H1 (cell line): ENCODE data around the gene RBM42.

Experiments
- BRCA1 ChIP-seq: IDR thresholded peaks from 2 replicates; pipeline ENCODE4 v1.6.1; 2012; ENCODE audit warnings: low read depth, low read length, improper control_type of control experiment
- CREB1 ChIP-seq: IDR thresholded peaks from 2 replicates; pipeline ENCODE4 v1.6.1; 2012; ENCODE audit warnings: inconsistent platforms
- CTCF ChIP-seq, 3 experiments: IDR thresholded peaks; 1 replicate in 2 of 3; 2 replicates in 1 of 3; pipeline versions ENCODE4 v1.5.1 to v1.6.1; 2011; ENCODE audit warnings: low read length in 3 of 3, mild to moderate bottlenecking in 3 of 3, inconsistent platforms in 2 of 3, low read depth in 1 of 3, moderate library complexity in 1 of 3; ENCODE audit not compliant: insufficient read depth in 1 of 3; ENCODE audit errors: control extremely low read depth in 1 of 3
- EP300 ChIP-seq, 2 experiments: IDR thresholded peaks; 1 replicate in 1 of 2; 2 replicates in 1 of 2; pipeline ENCODE4 v1.6.1; 2011 to 2012; ENCODE audit warnings: low read depth in 2 of 2, low read length in 2 of 2, mild to moderate bottlenecking in 2 of 2, borderline replicate concordance in 1 of 2, inconsistent platforms in 1 of 2, moderate library complexity in 1 of 2
- EZH2 ChIP-seq: fragments of 200-600 bp; sonication (generic); IDR thresholded peaks from 2 replicates; pipeline ENCODE4 v1.7.1; 2012; ENCODE audit warnings: low read depth, mild to moderate bottlenecking, moderate library complexity, low read length, inconsistent platforms; ENCODE audit not compliant: severe bottlenecking
- KDM1A ChIP-seq: fragments of 200-600, 300-600 bp; sonication (generic); IDR thresholded peaks from 2 replicates; pipeline ENCODE4 v1.7.1; 2016; ENCODE audit warnings: mild to moderate bottlenecking, low read length, borderline replicate concordance
- KDM4A ChIP-seq: IDR thresholded peaks from one replicate; pipeline ENCODE4 v1.7.1; 2012; ENCODE audit warnings: low read depth, mild to moderate bottlenecking, moderate library complexity, low read length, inconsistent platforms; ENCODE audit not compliant: severe bottlenecking
- NRF1 ChIP-seq: IDR thresholded peaks from 2 replicates; pipeline ENCODE4 v1.6.1; 2011; ENCODE audit warnings: mild to moderate bottlenecking, low read depth, low read length, improper control_type of control experiment
- POLR2AphosphoS5 ChIP-seq: IDR thresholded peaks from 2 replicates; pipeline ENCODE4 v1.6.1; 2011; ENCODE audit warnings: low read depth, low read length
- SIX5 ChIP-seq: IDR thresholded peaks from 2 replicates; pipeline ENCODE4 v1.6.1; 2011; ENCODE audit warnings: mild to moderate bottlenecking, low read depth, low read length
- TAF7 ChIP-seq: optimal IDR thresholded peaks from 2 replicates; pipeline ENCODE3; 2011; ENCODE audit warnings: low read depth, mild to moderate bottlenecking, inconsistent platforms, low read length, moderate library complexity, borderline replicate concordance

DNA sequence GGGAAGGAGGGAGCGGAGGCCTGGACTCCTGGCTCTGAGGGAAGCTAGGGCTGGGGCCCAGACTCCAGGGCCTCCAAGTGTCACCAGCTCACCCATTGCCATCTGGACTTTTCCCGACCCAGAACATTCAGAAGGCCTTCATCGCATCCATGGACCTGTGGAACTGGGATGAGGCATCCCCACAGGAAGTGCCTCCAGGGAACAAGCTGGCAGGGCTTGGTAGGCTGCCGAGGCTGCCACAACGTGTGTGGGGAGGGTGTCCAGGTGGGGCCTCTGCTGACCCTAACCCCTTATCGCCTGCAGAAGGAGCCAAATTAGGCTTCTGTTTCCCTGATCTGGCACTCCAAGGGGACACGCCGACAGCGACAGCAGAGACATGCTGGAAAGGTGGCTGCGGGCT lies 13.5 kb downstream of the RBM42 start:
- no peak for TF ChIP-seq CTCF (IDR thresholded peaks at IDR 0.05; ENCODE audit: control extremely low read depth in 1 of 3, insufficient read depth in 1 of 3, low read depth in 1 of 3, low read length in 3 of 3)
- no peak for TF ChIP-seq NRF1
- no peak for TF ChIP-seq CREB1
- no peak for TF ChIP-seq SIX5
- TF ChIP-seq KDM4A: no peak
- TF ChIP-seq EP300 (IDR thresholded peaks at IDR 0.05; ENCODE audit: borderline replicate concordance in 1 of 2, low read depth in 2 of 2, low read length in 2 of 2): no peak
- TF ChIP-seq KDM1A: no peak
- no peak for TF ChIP-seq TAF7
- TF ChIP-seq BRCA1: no peak
- no peak for TF ChIP-seq POLR2AphosphoS5
- no peak for TF ChIP-seq EZH2
